ENCODE measurements around the gene PLEKHM2.

PLEKHM2 gene

DNA sequence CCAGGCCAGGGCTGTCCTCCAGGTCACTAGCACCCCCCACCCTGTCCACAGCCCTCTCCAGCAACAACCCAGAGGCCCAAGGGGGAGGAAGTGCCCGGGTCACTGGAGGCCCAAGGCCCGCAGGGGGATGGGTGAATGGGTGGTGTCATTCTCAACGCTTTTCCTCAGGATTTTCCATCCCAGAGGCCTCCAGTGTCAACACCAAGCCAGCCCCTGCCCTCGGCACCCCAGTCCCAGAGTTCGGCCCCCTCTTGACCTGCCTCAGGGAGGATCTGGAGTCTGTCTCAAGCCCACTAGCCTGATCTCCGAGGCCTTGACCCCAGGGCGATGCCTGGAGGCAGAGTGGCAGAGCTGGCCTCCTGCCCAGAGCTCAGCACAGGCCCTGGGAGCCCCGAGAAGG, 63.3 kb downstream of the PLEKHM2 start:
- peaks cover 18% of the 10 kb centered on the region for H3K4me1 ChIP-seq (ENCODE audit: insufficient read depth, poor library complexity, severe bottlenecking)
- H3K36me3 ChIP-seq (ENCODE audit: low read depth) = no peaks in the 10 kb centered on the region
- H3K4me3 ChIP-seq (ENCODE audit: severe bottlenecking) = no peak overlapping the region
- no peaks in the 10 kb centered on the region for H3K27me3 ChIP-seq (ENCODE audit: insufficient read depth, poor library complexity, severe bottlenecking)
- no peaks in the 10 kb centered on the region for H3K9me3 ChIP-seq (ENCODE audit: severe bottlenecking)
- ATAC-seq (ENCODE audit: low read depth) = no peak
- TF ChIP-seq, protein P1, sequence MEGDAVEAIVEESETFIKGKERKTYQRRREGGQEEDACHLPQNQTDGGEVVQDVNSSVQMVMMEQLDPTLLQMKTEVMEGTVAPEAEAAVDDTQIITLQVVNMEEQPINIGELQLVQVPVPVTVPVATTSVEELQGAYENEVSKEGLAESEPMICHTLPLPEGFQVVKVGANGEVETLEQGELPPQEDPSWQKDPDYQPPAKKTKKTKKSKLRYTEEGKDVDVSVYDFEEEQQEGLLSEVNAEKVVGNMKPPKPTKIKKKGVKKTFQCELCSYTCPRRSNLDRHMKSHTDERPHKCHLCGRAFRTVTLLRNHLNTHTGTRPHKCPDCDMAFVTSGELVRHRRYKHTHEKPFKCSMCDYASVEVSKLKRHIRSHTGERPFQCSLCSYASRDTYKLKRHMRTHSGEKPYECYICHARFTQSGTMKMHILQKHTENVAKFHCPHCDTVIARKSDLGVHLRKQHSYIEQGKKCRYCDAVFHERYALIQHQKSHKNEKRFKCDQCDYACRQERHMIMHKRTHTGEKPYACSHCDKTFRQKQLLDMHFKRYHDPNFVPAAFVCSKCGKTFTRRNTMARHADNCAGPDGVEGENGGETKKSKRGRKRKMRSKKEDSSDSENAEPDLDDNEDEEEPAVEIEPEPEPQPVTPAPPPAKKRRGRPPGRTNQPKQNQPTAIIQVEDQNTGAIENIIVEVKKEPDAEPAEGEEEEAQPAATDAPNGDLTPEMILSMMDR (IDR thresholded peaks at IDR 0.05; ENCODE audit: poor library complexity, severe bottlenecking) = no peak
- peak; percentile 45 for DNase-seq (ENCODE audit: low spot score)
- H3K27ac ChIP-seq (ENCODE audit: poor library complexity, severe bottlenecking) = peak overlapping the region; percentile 70

GRCh38 chr1:15748264-15748663, 64.1 kb downstream of the PLEKHM2 start:
- no peak for ATAC-seq (ENCODE audit: low read depth)
- Histone ChIP-seq H3K27me3 (ENCODE audit: insufficient read depth, poor library complexity, severe bottlenecking) (no peaks in the 10 kb centered on the region), H3K9me3 (ENCODE audit: severe bottlenecking) (no peaks in the 10 kb centered on the region), H3K36me3 (ENCODE audit: low read depth) (no peaks in the 10 kb centered on the region), H3K27ac (ENCODE audit: poor library complexity, severe bottlenecking) (peak overlapping the region; percentile 70), H3K4me1 (ENCODE audit: insufficient read depth, poor library complexity, severe bottlenecking) (peaks cover 18% of the 10 kb centered on the region), H3K4me3 (ENCODE audit: severe bottlenecking) (no peak overlapping the region)
- no peak for DNase-seq (ENCODE audit: low spot score)
- TF ChIP-seq, protein P1 (IDR thresholded peaks at IDR 0.05; ENCODE audit: poor library complexity, severe bottlenecking) = no peak

DNA sequence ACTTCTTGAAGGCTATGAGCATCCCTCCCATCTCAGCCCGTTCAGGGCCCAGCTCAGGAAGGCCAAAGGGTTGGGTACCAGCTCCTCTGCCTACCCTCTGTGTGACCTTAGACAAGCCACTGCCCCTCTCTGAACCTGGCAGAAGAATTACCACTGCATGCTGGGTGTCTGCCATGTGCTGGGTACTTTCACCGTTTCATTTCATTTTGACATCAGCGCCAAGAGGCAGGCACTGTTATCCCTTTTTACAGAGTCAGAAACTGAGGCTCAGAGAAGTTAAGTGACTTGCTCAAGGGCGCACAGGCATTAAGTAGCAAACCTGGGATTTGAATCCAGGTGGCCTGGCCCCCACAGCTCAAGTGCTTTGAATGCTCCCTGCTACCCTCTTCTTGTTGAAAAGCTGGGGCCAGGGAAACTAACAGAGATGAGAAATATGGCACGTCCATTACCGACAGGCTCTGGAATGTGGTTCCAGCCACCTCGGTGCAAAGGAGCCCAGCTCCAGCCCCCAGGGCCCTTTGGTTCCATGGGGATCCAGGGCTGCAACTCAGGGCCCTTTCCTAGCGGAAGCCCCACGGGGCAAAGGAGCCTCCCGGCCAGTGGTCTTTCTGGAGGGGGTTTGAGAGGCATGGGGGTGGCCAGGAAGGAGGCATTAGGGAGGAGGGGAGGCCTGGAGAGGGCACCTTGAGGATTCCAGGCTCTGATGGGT, 64.7 kb downstream of the PLEKHM2 start:
- Histone ChIP-seq H3K27me3 (ENCODE audit: insufficient read depth, poor library complexity, severe bottlenecking) (no peaks in the 10 kb centered on the region), H3K9me3 (ENCODE audit: severe bottlenecking) (no peaks in the 10 kb centered on the region), H3K36me3 (ENCODE audit: low read depth) (no peaks in the 10 kb centered on the region), H3K27ac (ENCODE audit: poor library complexity, severe bottlenecking) (peak overlapping the region; percentile 70), H3K4me3 (ENCODE audit: severe bottlenecking) (no peak overlapping the region), H3K4me1 (ENCODE audit: insufficient read depth, poor library complexity, severe bottlenecking) (peaks cover 18% of the 10 kb centered on the region)
- peak; percentile 8; the same call in 1 of the 3 replicates for ATAC-seq (ENCODE audit: low read depth)
- DNase-seq (ENCODE audit: low spot score) = no peak
- TF ChIP-seq, protein P1 (IDR thresholded peaks at IDR 0.05; ENCODE audit: poor library complexity, severe bottlenecking) = no peak

GRCh38 chr1:15749399-15750291, 65.5 kb downstream of the PLEKHM2 start:
- Histone ChIP-seq H3K36me3 (ENCODE audit: low read depth) (no peaks in the 10 kb centered on the region), H3K27me3 (ENCODE audit: insufficient read depth, poor library complexity, severe bottlenecking) (no peaks in the 10 kb centered on the region), H3K4me1 (ENCODE audit: insufficient read depth, poor library complexity, severe bottlenecking) (peaks cover 18% of the 10 kb centered on the region), H3K27ac (ENCODE audit: poor library complexity, severe bottlenecking) (peak overlapping the region; percentile 70), H3K9me3 (ENCODE audit: severe bottlenecking) (no peaks in the 10 kb centered on the region), H3K4me3 (ENCODE audit: severe bottlenecking) (no peak overlapping the region)
- TF ChIP-seq, protein P1 (IDR thresholded peaks at IDR 0.05; ENCODE audit: poor library complexity, severe bottlenecking) = no peak
- peak; percentile 83 for ATAC-seq (ENCODE audit: low read depth)
- DNase-seq (ENCODE audit: low spot score) = peak; percentile 79
